T-helper 2 cell treated with Interferon-gamma antibody and Interleukin-4, amounts not matched to agents 100 ng/mL and 5 ng/mL, for 36 hours (primary cell): ENCODE measurements around the gene SNCA. TPM values are rescaled to one million over a fixed set of nuclear protein-coding genes. Genes with fewer than 3 reads are reported as not detected.

Experiments used
- intact Hi-C: fragments of 100-400 bp; cut with micrococcal nuclease; formaldehyde crosslinking; loops from one replicate; pipeline ENCODE4 v1.15.1; 2023
- total RNA-seq: library from RNA; stranded (reverse); gene quantifications from 2 replicates; pipeline ENCODE4 v1.2.3, GENCODE V29; 2022

Gene SNCA
- total RNA-seq, 1 donor from 2014 or later: 4.6 TPM

DNA sequence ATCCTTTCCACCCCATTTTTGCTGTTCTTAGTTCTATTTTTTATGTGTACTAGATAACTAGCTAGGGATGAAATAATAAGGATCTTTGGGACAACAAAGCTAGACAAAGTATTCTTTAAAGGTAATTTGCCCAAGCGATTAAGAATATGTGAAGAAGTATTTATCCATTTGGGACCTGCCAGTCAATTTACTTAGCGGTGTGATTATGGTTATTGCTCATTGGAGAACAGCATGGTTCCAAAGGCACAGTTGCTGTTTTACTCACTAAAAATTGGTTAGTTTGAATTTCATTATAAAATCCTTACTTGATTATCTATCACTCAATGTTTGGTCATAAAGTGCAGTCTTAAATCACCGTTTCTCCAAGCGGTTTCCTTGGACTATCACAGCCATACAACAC is 124.1 kb downstream of the SNCA start:
- intact Hi-C loops: no loop called here

DNA sequence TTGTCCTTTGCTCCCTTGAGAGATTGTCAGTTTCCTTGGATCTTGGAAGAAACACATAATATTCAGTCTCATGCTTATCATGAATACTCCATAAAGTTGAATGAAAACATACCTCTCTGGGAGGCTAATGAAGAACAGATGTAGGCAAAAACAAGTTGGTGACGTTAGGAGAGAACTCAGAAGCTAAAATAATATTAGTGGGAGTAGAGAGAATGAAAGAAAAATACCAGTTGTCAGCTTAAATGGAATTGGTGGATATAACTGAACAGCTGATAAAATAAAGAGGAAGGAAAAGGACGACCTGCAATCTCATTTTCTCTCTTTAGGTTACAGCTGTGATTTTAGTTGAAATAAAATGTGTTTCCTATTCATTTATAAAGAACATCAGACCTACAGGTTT is 124.8 kb downstream of the SNCA start:
- intact Hi-C loops: no loop called here

DNA sequence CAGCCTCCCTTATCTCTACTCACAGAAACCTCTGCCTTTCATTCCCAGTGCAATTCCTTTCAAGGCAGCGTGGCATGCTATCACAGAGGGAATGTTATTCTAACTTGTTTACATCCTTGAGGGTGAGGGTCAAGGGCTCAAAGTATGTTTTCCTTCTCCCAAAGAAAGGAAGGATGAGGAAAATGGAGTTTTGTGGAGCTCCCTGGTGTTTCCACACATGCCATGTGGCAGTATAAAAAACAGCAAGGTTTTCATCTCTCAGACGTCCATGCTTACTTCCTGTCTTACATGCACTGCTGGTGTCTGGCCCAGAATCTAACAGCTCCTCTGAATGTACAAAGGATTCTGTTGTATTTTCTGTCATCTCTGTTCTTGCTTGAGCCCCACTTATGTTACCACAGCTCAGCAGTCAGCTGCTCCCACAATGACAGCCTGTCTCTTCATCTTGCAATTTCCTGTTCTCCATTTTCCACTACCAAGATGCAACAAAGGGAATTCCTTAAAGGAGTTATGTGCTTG is 128.0 kb downstream of the SNCA start:
- intact Hi-C loops: no loop called here

DNA sequence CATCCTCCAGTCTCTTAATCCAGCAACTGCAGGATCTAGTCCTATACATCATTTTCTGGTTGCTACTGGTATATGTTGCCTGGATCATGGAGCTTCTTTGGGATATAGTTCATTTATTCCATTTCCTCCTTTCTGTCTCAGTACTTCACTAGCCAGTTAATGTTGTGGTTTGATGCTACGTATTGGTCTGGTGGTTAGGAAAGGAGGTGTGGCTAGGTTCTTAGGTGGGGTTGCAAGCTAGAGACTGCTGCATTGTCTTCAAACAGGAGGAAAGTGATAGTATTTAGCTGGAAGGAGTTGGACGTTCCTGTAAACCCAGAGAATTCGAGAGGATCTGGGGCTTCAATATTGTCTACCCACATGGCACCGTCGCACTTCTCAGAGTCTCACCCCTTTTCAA is 129.5 kb downstream of the SNCA start:
- intact Hi-C loops: no loop called here

DNA sequence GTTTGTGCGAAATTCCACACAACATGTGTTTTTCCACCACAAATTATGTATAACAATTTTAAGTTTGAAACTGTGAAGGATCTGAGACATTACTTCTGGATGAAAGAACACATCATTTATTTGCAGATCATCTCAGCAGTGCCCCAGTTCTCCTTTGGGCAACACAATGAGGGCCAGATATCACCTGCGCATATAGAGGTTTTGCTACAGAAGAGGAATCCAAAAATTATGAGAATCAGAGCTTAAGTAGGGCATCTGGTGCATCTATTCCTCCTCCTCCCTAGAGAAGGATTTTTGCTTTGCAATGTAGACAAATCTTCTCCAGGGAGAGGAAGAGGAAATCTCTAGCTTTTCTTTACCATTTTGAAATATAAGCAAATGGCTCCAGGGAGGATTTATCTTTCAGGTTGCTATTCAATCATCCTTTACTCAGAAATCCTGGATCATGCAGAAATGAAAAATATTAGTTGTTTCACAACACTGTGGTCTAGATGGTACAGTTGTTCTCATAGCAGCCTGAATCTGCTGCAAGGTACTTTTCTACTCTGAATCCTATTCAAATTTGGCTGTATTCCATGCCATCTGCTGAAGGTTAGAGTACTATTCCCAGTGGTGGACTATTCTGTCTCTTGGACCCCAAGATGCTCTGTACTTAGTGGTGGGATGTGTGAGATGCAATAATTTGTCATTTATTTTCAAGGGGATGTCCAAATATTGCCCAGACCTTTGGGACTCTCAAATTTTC is 132.1 kb downstream of the SNCA start:
- intact Hi-C loops: no loop called here

DNA sequence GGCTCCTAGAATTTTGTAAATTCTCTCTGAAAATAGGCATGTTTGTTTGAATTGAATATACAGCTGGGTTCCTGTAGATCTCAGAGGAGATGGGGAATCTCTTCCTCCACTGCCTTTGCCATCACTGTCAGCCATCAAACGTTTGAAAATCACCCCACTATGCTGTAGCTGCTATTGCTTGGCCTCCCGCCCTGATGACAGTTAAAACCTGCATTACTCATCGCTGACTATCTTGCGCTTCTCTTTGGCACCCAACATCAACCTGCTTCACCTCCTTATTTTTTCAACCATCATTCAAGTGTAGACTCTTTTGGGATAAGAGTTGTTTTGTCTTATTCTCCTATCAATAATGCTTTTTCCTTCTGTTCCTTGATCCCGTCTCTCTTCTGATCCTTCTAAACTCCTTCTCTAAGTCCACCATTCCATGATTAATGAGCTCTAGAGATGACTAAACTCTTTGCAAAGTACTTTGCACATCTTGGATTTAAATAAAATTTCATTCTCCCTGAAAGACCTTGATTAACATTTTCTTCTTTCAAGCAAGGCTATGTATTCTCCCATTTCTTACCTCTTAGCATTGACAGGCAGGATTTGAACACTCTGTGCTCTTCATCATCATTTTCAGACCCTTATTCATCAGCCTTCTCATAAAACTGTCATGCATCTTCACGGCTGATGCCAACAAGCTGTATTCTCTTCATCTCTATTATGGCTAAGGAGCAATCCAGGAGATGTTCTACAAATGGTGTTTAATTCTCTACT is 133.0 kb downstream of the SNCA start:
- intact Hi-C loops: no loop called here

DNA sequence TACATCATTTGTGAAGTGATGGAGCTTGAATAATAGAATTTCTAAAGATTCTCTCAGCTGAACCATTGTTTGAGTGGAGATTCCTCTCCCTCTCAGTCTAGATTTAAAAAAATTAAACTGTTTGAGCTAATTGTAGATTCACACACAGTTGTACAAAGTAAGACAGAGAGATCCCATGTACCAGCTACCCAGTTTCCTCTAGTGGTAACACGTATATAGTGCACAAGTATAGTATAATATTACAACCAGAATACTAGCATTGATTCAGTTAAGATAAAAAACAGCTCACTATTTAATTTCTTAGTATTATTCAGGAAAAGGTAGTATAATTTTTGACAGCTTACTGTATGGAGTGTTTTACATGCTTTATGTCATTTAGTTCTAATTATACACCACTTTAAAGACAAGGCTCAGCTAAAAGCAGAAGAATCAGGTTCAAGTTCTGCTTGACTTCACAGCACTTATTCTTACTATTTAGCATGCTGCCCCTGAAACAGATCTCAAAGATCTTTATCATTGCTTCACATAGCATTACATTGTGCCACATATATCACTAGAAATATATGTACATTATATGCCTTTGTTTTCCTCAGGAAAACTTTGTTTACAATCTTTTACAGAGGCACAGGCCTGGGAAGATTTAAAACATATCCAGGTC is 136.1 kb downstream of the SNCA start:
- intact Hi-C loops: no loop called here

DNA sequence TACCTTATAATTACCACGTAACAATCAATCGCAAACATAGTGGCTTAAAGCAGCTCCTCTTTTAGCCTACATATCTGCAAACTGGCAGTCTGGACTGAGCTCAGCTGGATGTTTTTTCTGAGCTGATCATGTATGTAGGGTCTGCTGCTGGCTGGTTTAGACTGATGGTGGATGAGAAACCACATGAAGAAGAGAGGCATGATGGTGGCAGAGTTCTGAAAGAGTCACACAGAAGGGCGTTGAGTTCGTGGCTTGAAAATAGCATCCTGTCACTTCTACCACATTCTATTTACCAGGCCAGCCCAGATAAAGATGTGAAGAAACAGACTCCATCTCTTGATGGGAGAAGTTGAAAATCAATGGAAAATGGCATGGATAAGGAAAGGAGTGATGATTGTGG is 151.3 kb downstream of the SNCA start:
- intact Hi-C loops: no loop called here

DNA sequence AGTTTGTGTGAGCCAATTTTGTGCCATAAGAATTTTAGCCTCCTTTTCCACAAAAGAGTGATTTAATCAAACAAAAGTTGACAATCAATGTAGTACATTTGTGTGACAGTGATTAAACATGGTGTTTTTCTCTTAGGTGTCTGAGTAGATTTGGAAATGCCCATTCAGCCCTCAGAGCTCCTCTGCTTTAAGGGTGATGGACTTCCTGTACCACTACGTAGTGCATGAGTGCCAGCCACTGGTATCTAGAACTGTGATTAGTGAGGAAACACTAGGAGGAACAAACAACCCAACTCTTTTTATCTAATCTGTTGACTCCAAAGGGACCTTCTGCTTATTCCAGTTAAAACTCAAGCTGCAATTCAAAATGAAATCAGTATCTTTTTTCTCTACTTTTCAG is 151.7 kb downstream of the SNCA start:
- intact Hi-C loops: no loop called here

DNA sequence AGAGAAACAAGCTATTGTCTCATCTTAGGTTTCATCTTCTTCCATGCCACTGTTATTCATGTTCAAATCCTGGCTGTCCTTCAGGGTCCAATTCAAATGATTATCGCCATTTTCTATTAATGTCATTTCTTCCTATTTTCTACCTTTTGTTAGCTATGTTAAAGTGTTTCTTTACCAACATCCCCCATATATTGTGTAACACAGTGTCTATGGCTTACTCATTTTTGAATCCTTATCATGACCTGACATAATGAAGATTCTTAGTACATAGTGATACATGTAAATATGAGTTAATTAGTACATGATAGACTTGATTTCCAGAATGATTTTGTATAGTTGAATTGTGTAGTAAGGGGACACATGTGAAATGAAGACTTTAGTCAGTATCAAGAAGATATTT is 152.4 kb downstream of the SNCA start:
- intact Hi-C loops: no loop called here

DNA sequence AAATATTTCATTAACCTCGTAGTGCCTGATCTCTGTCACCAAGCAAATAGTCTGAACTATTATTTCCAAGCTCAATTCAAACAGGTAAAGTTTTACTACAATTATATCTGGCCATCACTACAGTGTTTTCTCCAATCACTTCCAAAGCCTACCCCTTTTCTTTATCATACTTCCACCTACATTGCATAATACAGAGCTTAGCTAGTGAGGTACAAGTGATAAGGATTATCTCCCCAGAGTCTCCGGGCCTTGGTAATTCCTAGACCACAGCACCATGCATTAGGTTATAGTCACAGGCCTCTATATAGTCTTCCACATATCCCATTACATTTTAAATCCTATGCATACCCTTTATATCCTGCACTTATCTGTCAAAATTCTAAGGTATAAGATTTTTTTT is 154.2 kb downstream of the SNCA start:
- intact Hi-C loops: no loop called here

DNA sequence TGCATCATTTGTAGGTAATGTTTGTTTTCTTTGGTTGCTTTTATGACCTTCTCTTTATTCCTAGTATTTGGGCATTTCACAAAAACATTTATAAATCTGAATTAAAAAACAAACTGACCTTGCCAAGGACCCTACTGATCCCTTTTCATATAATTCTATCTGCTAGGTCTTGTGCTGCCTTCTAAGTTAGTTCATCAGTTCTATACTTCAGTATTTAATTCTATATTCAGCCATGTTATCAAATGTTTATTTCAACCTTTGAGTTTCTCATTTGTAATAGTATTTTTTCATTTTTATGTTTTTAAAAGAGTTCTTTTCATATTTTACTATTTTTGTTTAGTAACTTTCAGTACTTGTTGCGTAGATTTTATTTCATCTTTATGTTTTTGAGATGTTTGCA is 155.3 kb downstream of the SNCA start:
- intact Hi-C loops: no loop called here

DNA sequence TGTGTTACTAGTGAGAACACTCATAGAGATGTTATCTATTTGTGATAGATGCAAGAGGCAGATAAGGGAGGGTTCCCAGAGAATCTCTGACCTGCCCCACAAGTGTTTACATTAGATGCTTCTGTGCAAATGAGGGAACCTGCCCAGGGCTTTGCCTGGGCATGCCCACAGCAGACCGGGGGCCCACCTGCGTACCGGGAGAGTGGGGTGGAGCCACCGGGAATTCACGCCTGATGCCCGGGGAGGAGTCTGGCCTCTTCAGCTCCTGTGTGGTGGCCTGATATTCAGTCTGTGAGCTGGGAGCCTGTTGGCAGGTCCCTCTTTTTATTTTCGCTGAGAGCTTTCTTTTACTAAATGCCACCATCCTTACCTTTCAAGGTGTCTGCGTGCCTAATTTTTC is 155.7 kb downstream of the SNCA start:
- intact Hi-C loops: no loop called here

DNA sequence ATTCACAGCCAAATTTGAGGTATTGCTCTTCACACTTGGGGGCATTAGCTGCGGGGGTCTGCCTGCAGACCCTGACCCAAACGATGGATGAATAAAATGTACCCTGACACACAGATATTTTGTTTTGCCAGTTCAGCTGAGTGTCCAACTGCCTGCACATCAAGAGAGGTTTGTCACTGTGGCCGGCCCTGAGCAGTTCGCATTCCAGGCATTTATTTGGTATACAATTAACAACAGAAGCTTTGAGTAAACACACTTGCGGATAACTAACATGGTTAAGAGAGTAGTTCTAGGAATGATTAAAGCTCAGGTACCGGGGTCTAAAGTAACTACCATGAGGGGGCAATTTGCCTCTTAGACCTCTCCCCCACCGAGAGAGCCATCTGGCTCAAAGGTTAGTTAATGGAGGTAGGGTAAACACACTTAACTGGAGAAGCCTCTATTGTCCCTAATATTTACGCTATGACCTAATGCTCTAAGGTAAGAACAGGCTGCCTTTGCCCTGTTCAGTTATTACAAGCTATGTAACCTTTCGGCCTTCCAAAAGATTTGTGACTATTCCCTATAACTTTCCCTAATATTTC is 162.0 kb downstream of the SNCA start:
- intact Hi-C loops: no loop called here

Other genes with a start within 250 kb of the SNCA start
- 0.77 and 0.95 TPM in 2 replicates for gene MMRN1, start 57.7 kb upstream of the SNCA start, total RNA-seq